HG03432 (cell line): ENCODE data around the gene TOP2B.

Experiments
- ATAC-seq: cut with Tn5 transposase; IDR thresholded peaks from one replicate; pipeline ENCODE4 v1.9.1; 2021; ENCODE audit warnings: mild to moderate bottlenecking, moderate library complexity; ENCODE audit not compliant: unreplicated experiment

TOP2B gene

GRCh38 chr3:25664812-25665314 lies at the start of gene TOP2B:
TOP2B (minus strand) TSS chr3:25664907; CDS start chr3:25664297, 610 bp downstream.
- peak; percentile 89 for ATAC-seq

GRCh38 chr3:25713341-25713985 lies 48.8 kb upstream of the TOP2B start:
- no peak for ATAC-seq

GRCh38 chr3:25711090-25711489 lies 46.4 kb upstream of the TOP2B start:
- ATAC-seq: no peak

GRCh38 chr3:25708036-25708435 lies 43.3 kb upstream of the TOP2B start:
- ATAC-seq: no peak

GRCh38 chr3:25707268-25707926 lies 42.7 kb upstream of the TOP2B start:
- ATAC-seq: peak; percentile 53

GRCh38 chr3:25706213-25706612 lies 41.5 kb upstream of the TOP2B start:
- no peak for ATAC-seq

GRCh38 chr3:25697553-25697952 lies 32.8 kb upstream of the TOP2B start:
- ATAC-seq: no peak

- no peak for ATAC-seq
These were observed 31.2 kb upstream of the TOP2B start for GRCh38 chr3:25695731-25696420.

- ATAC-seq: no peak
These were observed 28.5 kb upstream of the TOP2B start for GRCh38 chr3:25693238-25693637.

- ATAC-seq: no peak
These were observed 27.6 kb upstream of the TOP2B start for GRCh38 chr3:25692341-25692740.

GRCh38 chr3:25690768-25691533 lies 26.2 kb upstream of the TOP2B start:
- no peak for ATAC-seq

- no peak for ATAC-seq
These were observed 24.5 kb upstream of the TOP2B start for GRCh38 chr3:25689226-25689625.

- ATAC-seq: no peak
These were observed 23.0 kb upstream of the TOP2B start for GRCh38 chr3:25687742-25688141.

GRCh38 chr3:25686766-25687165 lies 22.1 kb upstream of the TOP2B start:
- ATAC-seq: no peak

GRCh38 chr3:25683882-25684281 lies 19.2 kb upstream of the TOP2B start:
- no peak for ATAC-seq

GRCh38 chr3:25683410-25683809 lies 18.7 kb upstream of the TOP2B start:
- no peak for ATAC-seq

GRCh38 chr3:25679642-25680302 lies 15.1 kb upstream of the TOP2B start:
- ATAC-seq: no peak

GRCh38 chr3:25679166-25679565 lies 14.5 kb upstream of the TOP2B start:
- no peak for ATAC-seq

- ATAC-seq: no peak
These were observed 13.9 kb upstream of the TOP2B start for GRCh38 chr3:25678581-25678980.

GRCh38 chr3:25677121-25677520 lies 12.4 kb upstream of the TOP2B start:
- ATAC-seq: no peak

GRCh38 chr3:25674670-25675069 lies 10.0 kb upstream of the TOP2B start:
- ATAC-seq: no peak
